GM21528 (cell line): ENCODE results near the gene C1QC.

Experiments
- ATAC-seq: cut with Tn5 transposase; IDR thresholded peaks from one replicate; pipeline ENCODE4 v1.9.1; 2021; ENCODE audit warnings: mild to moderate bottlenecking, moderate library complexity; ENCODE audit not compliant: unreplicated experiment, low FRiP score

The C1QC gene

GRCh38 chr1:22618056-22618455 is 25.4 kb upstream of the C1QC start:
- no peak for ATAC-seq

- no peak for ATAC-seq
Observed at GRCh38 chr1:22619252-22619651, 24.2 kb upstream of the C1QC start.

- no peak for ATAC-seq
Observed at GRCh38 chr1:22619798-22620197, 23.6 kb upstream of the C1QC start.

GRCh38 chr1:22621761-22622160 is 21.7 kb upstream of the C1QC start:
- ATAC-seq, result no peak

- no peak for ATAC-seq
Observed at GRCh38 chr1:22625262-22625925, 18.0 kb upstream of the C1QC start.

- ATAC-seq, result no peak
Observed at GRCh38 chr1:22626237-22627157, 16.9 kb upstream of the C1QC start.

- ATAC-seq, result no peak
Observed at GRCh38 chr1:22627331-22627730, 16.1 kb upstream of the C1QC start.

GRCh38 chr1:22628698-22629444 is 14.6 kb upstream of the C1QC start:
- ATAC-seq, result no peak

- ATAC-seq, result no peak
Observed at GRCh38 chr1:22629886-22630285, 13.5 kb upstream of the C1QC start.

GRCh38 chr1:22633697-22634463 is 9.6 kb upstream of the C1QC start:
- ATAC-seq, result no peak

GRCh38 chr1:22635436-22635835 is 8.0 kb upstream of the C1QC start:
- no peak for ATAC-seq

GRCh38 chr1:22636353-22636752 is 7.1 kb upstream of the C1QC start, which contains the start of gene C1QA:
C1QA (plus strand) TSS chr1:22636628; CDS start chr1:22637617, 989 bp downstream.
- no peak for ATAC-seq

- ATAC-seq, result no peak
Observed at GRCh38 chr1:22636927-22637326, 6.5 kb upstream of the C1QC start.

GRCh38 chr1:22637907-22638445 is 5.5 kb upstream of the C1QC start:
- no peak for ATAC-seq

- ATAC-seq, result no peak
Observed at GRCh38 chr1:22638476-22639234, 4.8 kb upstream of the C1QC start.

- ATAC-seq, result no peak
Observed at GRCh38 chr1:22639286-22639685, 4.1 kb upstream of the C1QC start.

GRCh38 chr1:22641247-22641646 is 2.2 kb upstream of the C1QC start:
- ATAC-seq, result no peak

GRCh38 chr1:22641906-22642636 is 1.4 kb upstream of the C1QC start:
- no peak for ATAC-seq

GRCh38 chr1:22643928-22644327 is 495 bp downstream of the C1QC start:
- no peak for ATAC-seq
